Breast epithelium (tissue), 3 donors: Measurements from ENCODE around the gene ZNF407.

Source experiments
- CTCF ChIP-seq, 3 donors: fragments of 450-650 bp; IDR thresholded peaks; one replicate each; pipeline ENCODE4 v1.5.1; 2016 to 2017; ENCODE audit warnings: antibody characterized with exemption in 3 of 3, mild to moderate bottlenecking in 3 of 3, moderate library complexity in 3 of 3
- POLR2A ChIP-seq: fragments of 450-650 bp; IDR thresholded peaks from one replicate; pipeline ENCODE4 v1.6.1; 2016; ENCODE audit warnings: antibody characterized with exemption, mild to moderate bottlenecking, moderate library complexity

DNA sequence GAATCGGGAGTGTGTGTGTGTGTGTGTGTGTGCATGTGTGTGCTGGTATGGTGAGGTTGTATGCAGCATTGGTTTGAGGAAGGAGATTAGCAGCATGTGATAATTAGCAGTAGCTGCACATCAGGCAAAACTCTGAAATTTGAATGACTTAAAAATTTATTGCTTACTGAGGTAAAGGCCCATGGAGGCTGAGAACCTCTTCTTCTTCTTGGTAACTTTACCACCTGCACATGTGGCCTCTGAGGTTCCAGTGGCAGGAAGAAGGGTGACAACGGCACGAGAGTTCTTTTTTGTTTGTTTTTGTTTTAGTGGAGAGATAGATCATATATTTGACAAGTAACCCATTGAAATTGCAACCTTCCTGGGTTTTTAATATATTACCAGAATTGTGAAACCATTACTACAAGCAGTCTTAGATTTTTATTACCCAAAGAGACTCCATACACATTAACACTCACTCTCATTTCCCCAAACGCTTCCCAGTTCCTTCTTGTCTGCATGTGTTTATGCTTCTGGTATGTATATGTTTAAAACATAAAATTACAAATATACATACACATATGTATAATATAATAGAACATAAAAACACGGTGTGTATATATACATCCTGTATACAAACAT, 319.2 kb downstream of the ZNF407 start:
- TF ChIP-seq POLR2A: no peak
- TF ChIP-seq CTCF (IDR thresholded peaks at IDR 0.05): no peak
